SJSA1 (cell line): ENCODE data around the gene PAGR1. TPM values are rescaled to one million over a fixed set of nuclear protein-coding genes. Genes with fewer than 3 reads are reported as not detected.

ENCODE experiments used
- DNase-seq, 2 experiments: peaks; one replicate each; pipeline ENCODE4 v3.0.0-alpha.2; 2015 to 2020; ENCODE audit warnings: low spot score in 2 of 2, low read depth in 1 of 2
- H3K27ac ChIP-seq: fragments of 250-450 bp; sonication (Bioruptor Pico); 2 replicates; pipeline ENCODE4 v1.5.1; 2020; ENCODE audit warnings: mild to moderate bottlenecking, moderate library complexity
- H3K27me3 ChIP-seq: fragments of 250-450 bp; sonication (Bioruptor Pico); replicated peaks from 2 replicates; pipeline ENCODE4 v1.5.1; 2020; ENCODE audit warnings: mild to moderate bottlenecking, moderate library complexity
- H3K36me3 ChIP-seq: fragments of 250-450 bp; sonication (Bioruptor Pico); 2 replicates; pipeline ENCODE4 v1.5.1; 2020; ENCODE audit warnings: mild to moderate bottlenecking
- H3K4me1 ChIP-seq: fragments of 250-450 bp; sonication (Bioruptor Pico); replicated peaks from 2 replicates; pipeline ENCODE4 v1.6.1; 2021; ENCODE audit warnings: mild to moderate bottlenecking
- H3K4me3 ChIP-seq: fragments of 250-450 bp; sonication (Bioruptor Pico); 2 replicates; pipeline ENCODE4 v1.5.1; 2020; ENCODE audit warnings: mild to moderate bottlenecking
- H3K9me3 ChIP-seq: fragments of 250-450 bp; sonication (Bioruptor Pico); replicated peaks from 2 replicates; pipeline ENCODE4 v1.5.1; 2020; ENCODE audit warnings: mild to moderate bottlenecking
- total RNA-seq: library from RNA; depleted of rRNA; stranded (reverse); fragments of >200 nt; shearing (Covaris generic); gene quantifications from 2 replicates; pipeline ENCODE4 v1.2.3, GENCODE V29; 2014

Gene PAGR1
- total RNA-seq, 1 experiment from 2014 or later = 39.3 TPM

DNA sequence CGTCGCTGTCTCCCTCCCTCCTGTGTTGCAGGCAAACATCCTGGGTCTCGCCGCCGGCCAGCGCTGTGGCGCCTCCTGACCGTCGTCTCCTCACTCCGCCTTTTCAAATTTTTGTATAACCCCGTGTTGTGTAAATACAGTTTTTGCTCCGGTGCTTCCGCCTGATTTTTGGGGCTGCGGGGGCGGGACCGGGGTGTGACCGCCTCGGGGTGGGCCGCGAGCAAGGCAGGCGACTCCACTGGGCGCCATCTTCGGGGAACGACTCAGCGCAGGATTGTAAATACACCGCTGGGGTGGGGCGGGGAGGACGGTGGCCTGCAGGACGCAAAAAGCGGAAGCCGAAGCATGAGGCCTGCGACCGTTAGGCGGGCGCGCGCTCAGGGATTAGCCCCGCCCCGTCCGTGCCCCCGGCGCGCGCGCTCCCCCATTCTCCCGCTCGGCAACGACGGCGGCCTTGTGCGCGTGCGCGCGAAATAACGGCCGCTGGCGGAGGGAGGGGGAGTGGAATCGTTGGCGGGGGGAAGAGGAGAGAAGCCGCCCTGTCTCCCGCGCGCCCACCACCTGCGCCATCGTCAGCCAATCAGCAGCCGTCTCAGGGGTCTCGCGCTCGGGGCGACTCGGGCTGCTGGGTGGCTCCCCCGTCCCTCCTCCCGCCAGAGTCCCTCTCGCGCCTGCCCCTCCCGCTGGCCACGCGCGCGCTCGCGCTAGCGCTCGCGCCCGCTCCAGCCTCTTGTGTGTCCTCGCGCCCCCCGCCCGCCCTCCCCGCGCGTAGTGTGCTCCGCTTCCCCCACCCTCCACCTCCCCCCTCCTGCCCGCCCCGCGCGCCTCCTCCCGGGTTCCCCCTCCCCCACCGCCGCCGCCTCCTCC, 10.5 kb upstream of the PAGR1 start:
- Histone ChIP-seq H3K27me3 (no peaks in the 10 kb centered on the region), H3K4me3 (peak overlapping the region; percentile 47), H3K27ac (peak overlapping the region; percentile 95), H3K36me3 (peaks cover 81% of the 10 kb centered on the region), H3K9me3 (no peaks in the 10 kb centered on the region), H3K4me1 (peaks cover 39% of the 10 kb centered on the region)
- peak; percentile 98 to 99 for DNase-seq

DNA sequence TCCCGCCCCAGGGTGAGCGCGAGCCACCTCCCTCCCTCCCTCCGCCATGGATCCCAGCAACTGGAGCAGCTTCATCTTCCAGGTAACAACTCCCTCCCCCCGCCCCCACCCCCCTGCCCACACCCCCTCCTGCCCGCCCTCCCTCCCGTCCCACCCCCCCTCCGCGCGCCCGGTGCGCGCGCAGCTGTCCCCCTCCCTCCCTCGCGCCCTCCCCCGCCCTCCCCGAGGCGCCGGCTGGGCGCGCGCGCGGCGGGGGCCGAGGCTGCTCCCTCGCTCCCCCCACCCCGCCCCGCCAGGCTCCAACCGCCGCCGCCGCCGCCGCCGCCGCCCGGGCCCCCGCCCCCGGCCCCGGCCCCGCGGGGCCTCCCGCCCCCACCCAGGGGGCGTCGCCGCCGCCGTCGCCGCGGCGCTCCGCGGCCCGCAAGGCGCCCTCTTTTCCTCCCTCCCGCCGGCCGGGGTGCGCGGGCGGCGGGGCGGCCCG, 9.8 kb upstream of the PAGR1 start, which contains the start of gene MAZ:
TSS of gene MAZ (plus strand) at position 431 of the 481 bp plus-strand sequence. CDS start 173 bp downstream, outside the sequence.
- no peaks in the 10 kb centered on the region for H3K27me3 ChIP-seq
- H3K36me3 ChIP-seq = peaks cover 79% of the 10 kb centered on the region
- peak in 1 of 2 experiments; percentile 95 for DNase-seq
- peaks cover 45% of the 10 kb centered on the region for H3K4me1 ChIP-seq
- peak within 1 kb of the TSS; percentile 95 for H3K27ac ChIP-seq
- no peaks in the 10 kb centered on the region for H3K9me3 ChIP-seq
- peak within 1 kb of the TSS; percentile 58 for H3K4me3 ChIP-seq

DNA sequence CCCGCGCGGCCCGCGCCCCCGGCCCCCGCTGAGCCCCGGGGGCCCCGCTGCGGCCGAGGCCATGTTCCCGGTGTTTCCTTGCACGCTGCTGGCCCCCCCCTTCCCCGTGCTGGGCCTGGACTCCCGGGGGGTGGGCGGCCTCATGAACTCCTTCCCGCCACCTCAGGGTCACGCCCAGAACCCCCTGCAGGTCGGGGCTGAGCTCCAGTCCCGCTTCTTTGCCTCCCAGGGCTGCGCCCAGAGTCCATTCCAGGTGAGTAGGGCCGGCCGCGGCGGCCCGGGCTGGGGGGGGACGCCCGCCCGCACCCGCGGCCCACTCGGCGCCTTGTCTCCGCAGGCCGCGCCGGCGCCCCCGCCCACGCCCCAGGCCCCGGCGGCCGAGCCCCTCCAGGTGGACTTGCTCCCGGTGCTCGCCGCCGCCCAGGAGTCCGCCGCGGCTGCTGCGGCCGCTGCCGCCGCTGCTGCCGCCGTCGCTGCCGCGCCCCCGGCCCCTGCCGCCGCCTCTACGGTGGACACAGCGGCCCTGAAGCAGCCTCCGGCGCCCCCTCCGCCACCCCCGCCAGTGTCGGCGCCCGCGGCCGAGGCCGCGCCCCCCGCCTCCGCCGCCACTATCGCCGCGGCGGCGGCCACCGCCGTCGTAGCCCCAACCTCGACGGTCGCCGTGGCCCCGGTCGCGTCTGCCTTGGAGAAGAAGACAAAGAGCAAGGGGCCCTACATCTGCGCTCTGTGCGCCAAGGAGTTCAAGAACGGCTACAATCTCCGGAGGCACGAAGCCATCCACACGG, 9.1 kb upstream of the PAGR1 start:
- Histone ChIP-seq H3K4me1 (peaks cover 51% of the 10 kb centered on the region), H3K9me3 (no peaks in the 10 kb centered on the region), H3K27me3 (no peaks in the 10 kb centered on the region), H3K4me3 (peak overlapping the region; percentile 58), H3K27ac (peak overlapping the region; percentile 67), H3K36me3 (peaks cover 72% of the 10 kb centered on the region)
- DNase-seq = peak; percentile 52 to 79

DNA sequence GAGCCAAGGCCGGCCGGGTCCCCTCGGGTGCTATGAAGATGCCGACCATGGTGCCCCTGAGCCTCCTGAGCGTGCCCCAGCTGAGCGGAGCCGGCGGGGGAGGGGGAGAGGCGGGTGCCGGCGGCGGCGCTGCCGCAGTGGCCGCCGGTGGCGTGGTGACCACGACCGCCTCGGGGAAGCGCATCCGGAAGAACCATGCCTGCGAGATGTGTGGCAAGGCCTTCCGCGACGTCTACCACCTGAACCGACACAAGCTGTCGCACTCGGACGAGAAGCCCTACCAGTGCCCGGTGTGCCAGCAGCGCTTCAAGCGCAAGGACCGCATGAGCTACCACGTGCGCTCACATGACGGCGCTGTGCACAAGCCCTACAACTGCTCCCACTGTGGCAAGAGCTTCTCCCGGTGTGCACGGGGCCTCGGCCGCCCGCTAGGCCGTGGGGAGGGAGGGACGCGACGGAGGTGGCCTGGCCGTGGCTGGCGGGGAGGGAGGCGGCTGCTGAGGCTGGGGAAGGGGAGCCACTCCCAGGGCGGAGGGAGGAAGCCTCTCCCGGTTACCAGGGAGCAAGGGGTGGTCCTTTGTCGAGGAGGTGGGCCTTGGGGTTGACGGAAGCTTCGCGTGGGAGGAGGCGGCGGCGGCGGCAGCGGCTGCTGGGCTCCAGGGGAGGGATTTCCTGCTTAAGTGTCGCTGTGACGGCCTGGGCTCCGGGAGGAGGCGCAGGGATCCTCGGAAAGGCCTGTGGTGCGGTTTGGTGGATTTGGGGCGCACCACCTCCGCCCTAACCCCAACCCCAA, 8.3 kb upstream of the PAGR1 start:
- no peaks in the 10 kb centered on the region for H3K27me3 ChIP-seq
- DNase-seq = peak; percentile 89 to 93
- peaks cover 64% of the 10 kb centered on the region for H3K36me3 ChIP-seq
- H3K4me1 ChIP-seq = peaks cover 59% of the 10 kb centered on the region
- peak overlapping the region; percentile 20 for H3K27ac ChIP-seq
- H3K4me3 ChIP-seq = peak overlapping the region; percentile 58
- no peaks in the 10 kb centered on the region for H3K9me3 ChIP-seq

DNA sequence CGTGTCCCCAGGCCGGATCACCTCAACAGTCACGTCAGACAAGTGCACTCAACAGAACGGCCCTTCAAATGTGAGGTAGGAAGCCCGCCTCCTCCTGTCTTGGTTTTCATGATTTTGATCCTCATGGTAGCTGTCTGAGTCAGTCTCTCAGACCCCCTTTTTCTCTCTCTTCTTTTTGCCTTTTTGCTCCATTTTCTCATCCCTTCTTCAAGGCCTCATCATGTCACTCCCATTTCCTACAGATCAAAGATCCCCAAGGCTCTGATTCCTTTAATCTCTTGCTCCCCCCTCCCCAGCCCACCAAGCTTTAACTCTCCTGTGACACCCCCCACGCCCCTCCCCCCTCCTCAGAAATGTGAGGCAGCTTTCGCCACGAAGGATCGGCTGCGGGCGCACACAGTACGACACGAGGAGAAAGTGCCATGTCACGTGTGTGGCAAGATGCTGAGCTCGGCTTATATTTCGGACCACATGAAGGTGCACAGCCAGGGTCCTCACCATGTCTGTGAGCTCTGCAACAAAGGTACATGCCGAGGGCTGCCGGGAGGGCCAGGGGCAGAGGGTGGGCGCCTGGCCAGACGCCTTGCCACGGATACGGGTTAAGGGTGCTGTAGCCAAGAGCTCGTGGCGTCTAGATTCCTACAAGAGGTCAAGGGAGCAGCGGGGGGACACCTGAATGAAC, 7.6 kb upstream of the PAGR1 start:
- peaks cover 57% of the 10 kb centered on the region for H3K36me3 ChIP-seq
- no peak for DNase-seq
- H3K4me1 ChIP-seq = peaks cover 63% of the 10 kb centered on the region
- H3K27me3 ChIP-seq = no peaks in the 10 kb centered on the region
- peak overlapping the region; percentile 58 for H3K4me3 ChIP-seq
- no peaks in the 10 kb centered on the region for H3K9me3 ChIP-seq
- H3K27ac ChIP-seq = peak overlapping the region; percentile 20

DNA sequence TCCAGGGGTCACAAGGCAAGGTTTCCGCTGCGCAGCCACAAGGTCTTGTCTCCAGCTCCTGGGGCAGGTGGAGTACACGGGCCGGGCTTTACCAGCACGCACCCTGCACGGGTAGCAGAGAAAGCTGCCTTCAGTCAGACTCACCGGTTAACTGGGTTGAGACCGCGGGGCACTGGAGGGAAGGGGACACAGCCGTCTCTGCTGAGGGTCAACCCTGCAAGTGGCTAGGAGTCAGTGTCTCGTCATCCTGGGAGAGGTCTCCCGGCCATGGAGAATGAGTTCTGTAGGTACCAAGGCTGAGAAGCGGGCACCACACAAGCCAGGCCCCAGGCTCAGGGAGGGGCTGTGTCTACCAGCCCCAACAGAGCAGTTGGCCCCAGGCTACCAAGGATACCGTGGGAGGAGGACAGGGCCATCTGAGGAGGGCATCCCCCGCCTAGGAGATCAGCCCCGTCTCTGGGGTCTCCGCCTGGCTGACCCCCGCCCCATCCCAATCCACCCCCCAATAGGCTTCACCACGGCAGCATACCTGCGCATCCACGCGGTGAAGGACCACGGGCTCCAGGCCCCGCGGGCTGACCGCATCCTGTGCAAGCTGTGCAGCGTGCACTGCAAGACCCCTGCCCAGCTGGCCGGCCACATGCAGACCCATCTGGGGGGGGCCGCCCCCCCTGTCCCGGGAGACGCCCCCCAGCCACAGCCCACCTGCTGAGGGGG, 6.8 kb upstream of the PAGR1 start:
- no peak overlapping the region for H3K27ac ChIP-seq
- peaks cover 63% of the 10 kb centered on the region for H3K4me1 ChIP-seq
- peaks cover 48% of the 10 kb centered on the region for H3K36me3 ChIP-seq
- H3K27me3 ChIP-seq = no peaks in the 10 kb centered on the region
- no peak for DNase-seq
- peak overlapping the region; percentile 58 for H3K4me3 ChIP-seq
- no peaks in the 10 kb centered on the region for H3K9me3 ChIP-seq

DNA sequence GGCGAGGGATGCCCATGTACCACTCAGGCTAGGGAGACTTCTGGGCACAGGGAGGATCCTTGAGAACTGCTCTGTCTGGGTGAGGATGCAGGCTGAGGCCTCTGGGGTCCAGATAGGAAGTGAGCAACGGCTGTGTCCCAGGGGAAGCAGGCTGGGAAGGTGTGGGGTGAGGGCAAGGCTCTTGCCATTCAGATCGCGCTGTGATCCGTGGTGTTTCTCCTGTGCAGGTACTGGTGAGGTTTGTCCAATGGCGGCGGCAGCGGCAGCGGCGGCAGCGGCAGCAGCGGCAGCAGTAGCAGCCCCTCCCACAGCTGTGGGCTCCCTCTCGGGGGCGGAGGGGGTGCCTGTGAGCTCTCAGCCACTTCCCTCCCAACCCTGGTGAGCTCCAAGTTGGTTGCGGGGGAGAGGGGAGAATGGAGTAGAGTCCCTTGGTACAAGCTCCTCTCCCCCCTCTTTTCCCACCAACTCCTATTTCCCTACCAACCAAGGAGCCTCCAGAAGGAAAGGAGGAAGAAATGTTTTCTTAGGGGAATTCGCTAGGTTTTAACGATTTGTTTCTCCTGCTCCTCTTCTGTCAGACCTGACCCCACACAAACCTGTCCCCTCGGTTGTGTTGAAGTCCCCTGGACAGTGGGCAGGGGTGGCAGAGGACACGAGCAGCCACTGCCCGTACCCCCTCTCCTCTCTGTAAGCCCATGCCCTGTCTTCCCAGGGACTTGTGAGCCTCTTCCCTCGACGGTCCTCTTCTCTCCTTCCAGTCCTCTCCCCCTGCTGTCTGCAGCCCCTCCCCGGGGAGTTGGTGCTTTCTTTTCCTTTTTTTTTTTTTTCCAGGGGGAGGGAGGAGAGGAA, 5.9 kb upstream of the PAGR1 start:
- Histone ChIP-seq H3K9me3 (no peaks in the 10 kb centered on the region), H3K27me3 (no peaks in the 10 kb centered on the region), H3K4me3 (no peak overlapping the region), H3K4me1 (peaks cover 57% of the 10 kb centered on the region), H3K27ac (no peak overlapping the region), H3K36me3 (peaks cover 39% of the 10 kb centered on the region)
- no peak for DNase-seq

DNA sequence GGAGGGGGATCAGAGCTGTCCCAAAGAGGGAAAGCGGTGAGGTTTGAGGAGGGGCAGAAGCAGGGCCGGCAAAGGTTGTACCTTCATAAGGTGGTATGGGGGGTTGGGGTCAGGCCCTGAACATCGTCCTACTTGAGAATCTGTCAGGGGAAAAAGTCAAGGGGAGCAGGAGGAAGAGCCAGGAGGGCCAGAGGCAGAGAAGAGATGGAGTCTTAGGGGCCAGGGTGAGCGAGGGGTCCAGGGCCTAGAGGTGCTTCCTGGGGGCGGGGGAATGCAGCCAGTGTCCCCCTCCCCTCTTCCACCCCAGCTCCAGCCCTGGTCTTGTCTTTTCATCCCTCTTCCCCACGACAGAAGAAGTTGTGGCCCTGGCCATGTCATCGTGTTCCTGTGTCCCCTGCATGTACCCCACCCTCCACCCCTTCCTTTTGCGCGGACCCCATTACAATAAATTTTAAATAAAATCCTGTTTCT, 5.2 kb upstream of the PAGR1 start:
- Histone ChIP-seq H3K27me3 (no peaks in the 10 kb centered on the region), H3K9me3 (no peaks in the 10 kb centered on the region), H3K4me1 (peaks cover 60% of the 10 kb centered on the region), H3K4me3 (no peak overlapping the region), H3K36me3 (peaks cover 38% of the 10 kb centered on the region), H3K27ac (no peak overlapping the region)
- peak in 1 of 2 experiments; percentile 17 for DNase-seq

DNA sequence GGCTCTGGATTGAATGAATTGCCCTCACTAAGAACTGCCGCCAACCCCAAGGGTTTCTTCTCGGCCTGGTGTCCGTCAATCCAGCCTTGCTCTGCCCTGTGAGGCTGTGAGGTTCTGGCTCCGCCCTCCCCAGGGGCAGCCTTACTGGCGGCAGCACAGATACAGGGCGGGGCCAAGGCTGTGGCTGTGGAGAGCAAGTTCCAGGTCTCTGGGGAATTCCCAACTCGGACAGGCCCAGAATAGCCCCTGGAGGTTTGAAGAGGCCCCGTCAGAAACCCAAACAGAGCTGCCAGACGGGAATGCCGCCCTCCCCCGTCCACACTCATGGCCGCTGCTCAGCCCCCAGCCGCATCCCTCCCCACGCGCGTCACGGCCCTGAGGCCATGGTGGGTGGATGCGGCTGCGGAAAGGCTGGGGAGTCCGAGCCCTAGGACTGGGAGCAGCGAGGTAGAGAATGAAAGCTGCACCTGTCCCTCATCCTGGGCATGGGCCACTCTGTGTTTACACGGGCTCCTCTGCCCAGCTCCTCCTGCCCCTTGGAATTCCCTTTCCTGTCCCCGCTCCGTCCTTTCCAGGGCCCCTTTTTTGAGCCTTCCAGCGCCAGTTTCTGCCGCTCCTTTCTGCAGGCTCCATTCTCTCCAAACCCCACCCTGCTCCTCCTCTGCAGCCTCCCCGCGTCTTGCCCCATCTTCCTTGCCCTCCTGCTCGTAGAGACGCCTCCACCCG, 4.6 kb upstream of the PAGR1 start:
- peak; percentile 93 to 99 for DNase-seq
- peaks cover 41% of the 10 kb centered on the region for H3K36me3 ChIP-seq
- H3K9me3 ChIP-seq = no peaks in the 10 kb centered on the region
- no peaks in the 10 kb centered on the region for H3K27me3 ChIP-seq
- H3K4me3 ChIP-seq = peak overlapping the region; percentile 40
- H3K27ac ChIP-seq = peak overlapping the region; percentile 50
- peaks cover 61% of the 10 kb centered on the region for H3K4me1 ChIP-seq

DNA sequence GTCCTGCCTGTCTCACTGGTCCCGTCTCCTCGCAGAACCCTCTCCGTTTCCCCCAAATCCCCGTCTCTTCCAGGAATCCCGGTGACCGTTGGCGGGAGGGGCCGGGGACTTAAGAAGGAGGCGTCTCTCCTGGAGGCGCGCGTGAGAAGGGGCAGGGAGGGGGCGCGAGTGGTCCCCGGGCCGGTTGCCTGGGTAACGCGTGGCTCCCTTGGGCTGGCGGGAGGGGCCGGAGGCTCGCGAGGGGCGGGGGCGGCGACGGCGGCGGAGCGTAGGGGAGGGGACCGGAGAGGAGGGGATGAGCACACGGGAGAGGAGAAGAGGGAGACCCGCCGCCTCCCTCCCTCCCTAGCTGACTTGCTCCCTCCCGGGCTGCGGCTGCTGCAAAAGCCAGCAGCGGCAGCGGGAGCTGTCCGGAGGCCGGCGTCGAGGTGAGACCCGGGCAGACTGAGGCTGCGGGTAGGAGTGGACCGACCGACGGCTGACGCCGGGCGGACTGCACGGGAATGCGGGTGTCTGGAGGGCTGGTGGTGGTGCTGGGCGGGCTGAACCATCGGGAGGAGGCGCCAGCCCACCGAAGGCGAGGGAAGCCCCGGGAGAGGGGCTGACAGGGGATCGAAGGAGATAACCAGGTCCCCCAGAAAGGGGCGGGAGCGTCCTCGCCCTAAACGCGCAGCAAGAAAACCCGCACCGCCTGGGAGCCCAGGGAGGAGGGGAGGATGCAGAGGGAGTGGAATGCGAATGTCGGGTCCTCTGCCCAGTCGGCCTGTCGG, 3.9 kb upstream of the PAGR1 start, which contains the start of gene PRRT2:
TSS of gene PRRT2 (plus strand) at position 298 of the 770 bp plus-strand sequence. CDS start 862 bp downstream, outside the sequence.
- Histone ChIP-seq H3K4me1 (peaks cover 68% of the 10 kb centered on the region), H3K27me3 (no peaks in the 10 kb centered on the region), H3K9me3 (no peaks in the 10 kb centered on the region), H3K27ac (peak within 1 kb of the TSS; percentile 50), H3K4me3 (peak within 1 kb of the TSS; percentile 40), H3K36me3 (peaks cover 43% of the 10 kb centered on the region)
- peak in 1 of 2 experiments; percentile 71 for DNase-seq
